ENCODE data around the gene CALY.

CALY gene

DNA sequence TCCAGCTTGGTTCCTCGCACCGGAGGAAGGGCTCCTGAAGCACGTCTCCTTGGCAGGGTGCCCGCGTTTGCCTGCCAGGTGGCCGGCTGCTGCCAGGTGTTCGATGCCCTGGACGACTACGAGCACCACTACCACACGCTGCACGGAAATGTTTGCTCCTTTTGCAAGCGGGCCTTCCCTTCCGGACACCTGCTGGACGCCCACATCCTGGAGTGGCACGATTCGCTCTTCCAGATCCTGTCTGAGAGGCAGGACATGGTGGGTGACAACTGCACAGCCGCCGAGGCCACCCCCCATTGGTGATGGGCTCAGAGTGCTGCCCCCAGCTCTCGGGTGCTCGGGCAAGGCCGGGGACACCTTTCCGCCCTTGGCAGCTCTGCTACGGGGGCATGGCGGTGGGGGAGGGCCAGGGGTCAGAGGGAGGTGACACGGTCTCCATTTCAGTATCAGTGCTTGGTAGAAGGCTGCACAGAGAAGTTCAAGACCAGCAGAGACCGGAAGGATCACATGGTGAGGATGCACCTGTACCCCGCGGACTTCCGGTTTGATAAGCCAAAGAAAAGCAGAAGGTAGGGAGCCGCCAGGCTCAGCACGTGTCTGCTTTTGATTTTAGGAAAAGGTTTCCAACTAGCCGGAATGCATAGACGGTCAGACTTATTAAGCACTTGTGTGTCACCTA lies 26.8 kb downstream of the CALY start:
- no peak for DNase-seq

DNA sequence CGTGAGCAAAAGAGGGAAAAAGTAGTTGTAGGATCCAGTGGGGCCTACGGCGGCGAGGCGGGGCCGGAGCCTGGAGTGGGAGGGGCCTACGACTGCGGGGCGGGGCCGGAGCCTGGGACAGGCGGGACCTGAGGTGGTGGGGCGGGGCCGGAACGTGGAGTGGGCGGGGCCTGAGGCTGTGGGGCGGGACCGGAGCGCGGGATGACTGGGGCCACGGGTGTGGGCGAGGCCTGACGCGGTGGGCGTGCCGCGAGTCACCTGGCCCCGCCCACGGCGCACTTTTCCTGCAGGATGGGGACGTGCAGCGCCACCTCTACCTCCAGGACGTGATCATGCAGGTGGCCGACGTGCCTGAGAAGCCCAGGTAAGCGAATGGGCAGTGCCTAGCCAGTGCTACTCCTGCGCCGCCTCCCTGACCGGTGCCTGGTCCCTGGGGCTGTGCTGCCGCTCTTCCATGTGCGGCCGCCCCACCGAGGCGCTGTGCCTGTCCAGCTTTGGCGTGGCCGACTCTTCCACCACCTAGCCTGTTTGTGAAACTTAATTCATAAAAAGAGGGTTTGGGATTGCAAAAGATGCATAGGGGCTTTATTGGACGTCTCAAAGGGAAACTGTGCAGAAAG lies 27.5 kb downstream of the CALY start:
- DNase-seq, result peak in 1 of 2 experiments; percentile 84

DNA sequence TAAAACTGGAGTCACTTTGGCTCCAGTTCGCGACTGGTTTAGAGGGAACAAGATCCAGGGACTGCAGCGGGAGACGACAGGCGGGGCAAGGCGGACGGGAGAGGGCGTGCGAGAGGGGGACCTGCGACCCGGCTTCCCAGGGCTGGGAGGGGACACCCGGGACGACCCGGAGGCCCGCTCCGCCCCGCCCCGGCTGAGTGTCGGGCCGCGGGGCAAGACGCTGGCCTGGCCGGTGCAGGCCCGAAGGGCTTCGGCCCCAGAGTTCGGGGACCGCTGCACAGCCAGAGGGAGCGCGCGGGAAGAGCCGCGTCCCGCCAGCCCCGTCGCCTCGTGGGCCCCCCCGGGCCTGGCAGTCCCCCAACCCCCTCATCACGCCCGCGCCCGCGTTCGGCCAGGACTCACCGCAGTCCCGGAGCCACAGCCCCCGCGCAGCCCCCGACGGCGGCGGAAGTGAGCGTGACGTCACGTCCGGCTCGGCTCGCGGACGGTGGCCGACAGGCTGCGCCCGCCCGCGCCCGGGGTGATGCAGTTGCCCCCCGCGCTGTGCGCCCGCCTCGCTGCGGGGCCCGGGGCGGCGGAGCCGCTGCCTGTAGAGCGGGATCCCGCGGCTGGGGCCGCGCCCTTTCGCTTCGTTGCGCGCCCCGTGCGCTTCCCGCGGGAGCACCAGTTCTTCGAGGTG lies 28.1 kb downstream of the CALY start, which contains the start of the genes TUBGCP2 and ZNF511:
TSS of gene TUBGCP2 (minus strand) at position 452 of the 679 bp plus-strand sequence. CDS start 5,931 bp downstream, outside the sequence.
TSS of gene ZNF511 (plus strand) at position 494 of the 679 bp plus-strand sequence. CDS start at position 524, 30 bp downstream.
- peak in 1 of 2 experiments; percentile 75 for DNase-seq

DNA sequence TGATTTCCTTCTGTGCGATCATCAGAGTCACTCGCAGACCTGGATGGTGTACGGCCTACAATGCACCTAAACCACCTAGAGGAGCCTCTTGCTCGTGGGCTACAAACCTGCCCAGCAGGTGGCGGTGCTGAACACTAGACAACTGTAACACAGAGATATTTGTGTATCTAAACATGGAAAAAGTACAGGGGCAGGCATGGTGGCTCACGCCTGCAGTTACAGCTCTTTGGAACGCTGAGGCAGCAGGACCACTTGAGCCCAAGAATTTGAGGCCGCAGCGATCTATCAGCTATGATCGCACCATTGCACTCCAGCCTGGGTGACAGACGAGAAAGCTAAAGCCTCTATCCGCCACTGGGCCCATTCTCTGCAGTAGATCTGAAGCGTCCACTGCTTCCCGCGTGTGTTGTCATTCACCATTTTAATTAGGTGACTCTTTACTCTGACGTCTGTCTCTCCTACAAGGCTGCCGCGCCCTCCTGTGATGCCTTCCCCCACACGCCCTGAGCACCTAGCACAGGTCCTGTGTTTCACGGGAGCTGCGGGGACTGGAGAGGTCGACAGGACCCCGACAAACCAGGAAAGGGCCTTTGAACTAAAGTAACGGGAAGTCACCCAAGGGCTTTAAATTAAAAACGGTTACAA lies 28.8 kb downstream of the CALY start:
- peak; percentile 67 to 84 for DNase-seq

DNA sequence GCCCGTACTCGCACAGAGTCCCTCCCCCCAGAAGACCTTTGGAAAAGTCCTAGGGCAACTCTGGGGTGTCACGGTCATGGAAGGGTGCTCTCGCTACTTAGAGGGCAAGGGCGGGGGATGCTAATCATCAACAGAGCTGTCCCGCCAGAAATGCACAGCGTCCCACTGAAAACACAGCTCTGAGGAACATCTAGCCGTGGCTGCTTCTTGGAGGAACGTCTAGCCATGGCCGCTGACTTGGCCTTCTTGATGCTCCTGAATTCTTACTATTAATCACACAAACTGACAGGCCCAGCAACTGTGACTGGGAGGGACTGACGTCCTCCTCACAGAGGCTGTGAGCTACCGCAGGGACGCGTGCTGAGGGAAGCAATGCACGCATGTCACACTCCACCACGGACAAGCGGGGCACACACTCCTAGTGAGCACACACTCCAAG lies 29.7 kb downstream of the CALY start:
- DNase-seq, result no peak

DNA sequence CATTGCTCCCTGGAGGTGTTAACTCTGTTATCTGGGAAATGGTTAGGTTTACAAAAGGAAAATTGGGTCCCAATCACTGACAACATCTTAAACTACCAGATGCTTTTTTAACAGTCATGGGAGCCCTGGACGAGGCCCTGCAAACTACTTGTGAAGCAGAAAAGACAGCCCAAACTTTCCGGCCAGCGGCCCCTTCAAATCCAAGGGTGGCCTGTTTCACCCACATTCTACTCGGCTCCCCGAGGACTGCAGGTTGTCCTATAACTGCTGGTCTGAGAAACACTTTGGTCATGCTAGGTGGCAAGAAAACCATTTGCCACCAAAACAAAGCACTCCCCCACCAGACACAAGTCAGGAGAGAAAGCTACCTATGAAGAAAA lies 30.6 kb downstream of the CALY start:
- no peak for DNase-seq

DNA sequence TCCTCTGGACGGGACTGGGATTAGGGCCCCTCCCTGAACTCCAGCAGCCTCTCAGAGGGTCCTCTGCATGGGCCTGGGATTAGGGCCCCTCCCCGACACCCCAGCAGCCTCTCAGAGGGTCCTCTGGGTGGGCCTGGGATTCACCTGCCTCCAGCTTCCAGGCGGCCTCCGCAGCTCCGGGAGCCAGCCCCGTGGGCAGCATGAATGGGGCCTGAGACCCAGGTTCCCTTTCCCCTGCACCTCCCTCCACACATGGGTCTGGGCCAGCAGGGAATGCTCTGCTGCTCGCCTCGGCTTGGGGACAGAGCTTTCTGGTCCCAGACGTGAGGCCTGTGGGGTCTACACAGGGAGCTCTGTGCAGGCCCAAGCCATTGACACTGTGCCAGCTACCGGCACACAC lies 33.5 kb downstream of the CALY start:
- DNase-seq, result no peak

DNA sequence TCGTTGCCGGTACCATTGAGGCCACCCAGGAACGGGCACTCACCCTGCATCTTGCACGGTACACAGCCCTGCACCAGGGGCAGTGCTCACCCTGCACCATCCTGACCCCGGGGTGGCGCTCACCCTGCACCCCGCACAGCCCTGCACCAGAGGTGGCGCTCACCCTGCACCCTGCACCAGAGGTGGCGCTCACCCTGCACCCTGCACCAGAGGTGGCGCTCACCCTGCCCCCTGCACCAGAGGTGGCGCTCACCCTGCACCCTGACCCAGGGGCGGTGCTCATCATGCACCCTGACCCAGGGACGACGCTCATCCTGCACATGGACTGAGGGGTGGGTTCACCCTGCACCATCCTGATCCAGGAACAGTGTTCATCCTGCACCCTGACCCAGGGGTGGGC lies 34.5 kb downstream of the CALY start:
- DNase-seq, result no peak

DNA sequence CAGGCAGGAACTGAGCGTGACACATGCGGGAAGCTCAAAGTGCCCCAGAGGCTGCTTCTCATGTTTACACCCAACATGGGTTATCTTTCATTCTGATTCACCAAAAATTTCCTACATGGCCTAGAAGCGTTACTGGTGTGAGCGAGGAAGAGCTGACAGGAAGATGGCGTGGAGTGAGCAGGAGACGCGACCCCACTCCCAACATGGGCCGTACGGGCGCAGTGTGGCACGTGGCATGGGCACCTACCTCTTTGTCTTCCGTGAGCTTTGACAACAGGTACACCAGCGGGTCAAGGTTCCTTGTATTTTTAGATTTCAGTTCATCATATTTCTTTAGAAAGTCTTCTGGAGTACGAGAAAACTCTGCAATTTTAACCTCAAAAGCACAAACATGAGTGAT lies 37.0 kb downstream of the CALY start:
- no peak for DNase-seq

DNA sequence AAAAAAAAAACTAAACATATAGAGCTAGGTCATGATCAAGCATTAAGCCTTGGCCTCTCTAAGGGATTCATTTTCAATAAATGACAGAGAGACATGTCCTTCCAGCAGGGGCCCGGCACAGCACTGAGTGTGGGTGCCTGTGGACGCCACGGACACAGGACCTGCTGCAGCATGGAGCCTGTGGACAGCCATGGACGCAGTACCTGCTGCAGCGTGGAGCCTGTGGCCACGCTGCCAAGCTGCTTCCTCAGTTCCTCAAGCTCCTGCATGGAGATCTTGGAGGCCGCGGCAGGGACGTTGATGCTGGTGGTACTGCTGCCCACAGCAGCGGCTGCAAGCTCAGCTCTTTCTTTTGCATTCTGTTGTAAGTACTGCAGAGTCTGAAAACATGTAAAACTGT lies 37.5 kb downstream of the CALY start:
- DNase-seq, result no peak

DNA sequence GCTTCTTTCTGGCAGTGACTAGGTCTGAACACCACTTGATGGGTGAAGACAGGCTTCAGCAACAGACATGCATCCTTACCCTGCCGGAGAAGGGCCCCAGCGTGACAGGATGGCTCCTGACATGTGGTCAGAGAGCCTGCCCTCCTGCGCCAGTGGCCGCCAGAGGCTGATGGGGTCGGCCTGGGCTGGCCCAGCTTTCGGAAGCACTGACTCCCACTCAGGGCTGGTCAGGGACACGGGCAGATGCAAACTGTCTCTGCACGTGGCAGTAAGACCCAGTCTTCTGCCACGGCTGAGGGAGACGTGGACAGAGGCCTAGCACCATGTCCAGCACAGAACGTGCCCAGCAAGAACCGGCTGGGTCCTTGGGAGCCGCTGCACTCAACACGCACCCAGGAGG lies 38.2 kb downstream of the CALY start:
- DNase-seq, result no peak

DNA sequence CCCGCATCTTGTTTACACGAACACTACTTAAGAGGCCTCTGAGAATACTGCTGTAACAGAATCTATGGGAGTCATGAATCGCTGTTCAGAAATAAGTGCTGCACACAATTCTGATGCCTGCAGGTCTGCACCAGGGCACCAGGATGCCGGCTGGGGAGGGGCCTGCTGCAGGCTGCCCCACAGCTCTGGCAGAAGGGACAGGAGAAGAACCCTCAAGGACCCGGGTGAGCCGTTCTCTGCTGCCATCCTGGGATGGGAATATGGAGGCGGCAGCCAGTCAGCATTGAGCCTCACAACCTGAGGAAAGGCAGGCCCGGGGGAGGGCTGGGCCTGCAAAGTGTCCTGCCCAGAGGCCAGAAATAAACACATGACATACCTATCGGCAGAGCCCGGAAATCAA lies 39.2 kb downstream of the CALY start:
- DNase-seq, result no peak

DNA sequence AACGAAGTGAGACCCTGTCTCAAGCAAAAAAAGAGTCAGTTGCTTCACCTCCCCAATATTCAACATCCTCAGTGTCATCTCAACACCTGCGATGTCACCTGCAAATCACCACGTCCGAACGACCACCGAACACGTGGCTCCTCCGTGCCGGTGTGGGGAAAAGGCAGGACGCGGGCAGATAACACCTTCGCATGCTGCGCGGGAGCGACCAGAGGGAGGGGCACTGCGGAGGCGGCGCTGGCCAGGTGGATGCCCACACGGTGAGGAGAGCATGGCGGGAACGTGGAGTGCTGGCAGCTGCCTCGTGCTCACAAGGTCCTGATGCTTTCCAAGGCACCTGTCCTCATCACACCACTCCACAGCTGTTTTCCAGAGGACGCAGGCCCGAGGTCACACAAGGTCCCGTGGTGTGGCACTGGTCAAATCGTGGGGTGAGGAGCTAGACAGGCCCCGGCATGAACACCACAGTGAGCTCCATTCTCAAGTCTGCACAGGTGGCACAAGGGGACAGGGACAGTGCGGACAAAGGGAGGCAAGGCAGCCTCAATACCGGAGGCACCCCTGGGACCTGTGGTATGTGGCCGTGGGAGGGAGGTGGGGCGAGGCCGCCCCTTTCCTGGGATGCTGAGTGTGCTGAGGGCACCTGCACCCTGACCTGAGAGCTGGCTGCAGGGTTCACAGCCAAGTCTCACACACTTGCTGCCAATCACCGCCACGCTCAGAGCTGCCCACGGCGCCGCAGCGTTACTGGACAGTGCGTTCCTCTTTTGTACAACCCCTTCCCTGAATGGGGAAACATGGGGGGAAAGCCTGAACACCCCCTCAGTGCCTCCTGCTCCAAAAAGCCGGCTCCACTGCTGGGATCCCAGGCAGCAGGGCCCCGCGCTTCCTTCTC lies 41.0 kb downstream of the CALY start:
- no peak for DNase-seq

DNA sequence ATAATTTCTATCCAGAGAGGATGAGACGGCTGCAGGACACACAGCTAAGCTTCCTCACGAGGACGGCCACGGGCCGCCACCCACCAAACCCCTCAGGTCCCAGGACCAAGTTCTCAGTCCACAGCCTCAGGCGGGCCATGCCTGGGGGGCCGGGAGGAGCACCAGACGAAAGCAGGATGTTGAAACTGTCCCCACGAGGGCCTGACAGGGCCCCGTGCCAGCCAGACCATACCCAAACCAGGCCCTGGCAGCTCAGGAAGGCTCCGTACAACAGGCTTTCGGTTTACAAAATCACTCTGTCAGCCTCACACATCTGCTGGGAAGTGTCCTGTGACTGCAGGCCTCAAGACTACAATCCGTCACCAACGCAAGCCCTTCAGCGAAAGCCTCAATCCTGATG lies 42.5 kb downstream of the CALY start:
- no peak for DNase-seq

DNA sequence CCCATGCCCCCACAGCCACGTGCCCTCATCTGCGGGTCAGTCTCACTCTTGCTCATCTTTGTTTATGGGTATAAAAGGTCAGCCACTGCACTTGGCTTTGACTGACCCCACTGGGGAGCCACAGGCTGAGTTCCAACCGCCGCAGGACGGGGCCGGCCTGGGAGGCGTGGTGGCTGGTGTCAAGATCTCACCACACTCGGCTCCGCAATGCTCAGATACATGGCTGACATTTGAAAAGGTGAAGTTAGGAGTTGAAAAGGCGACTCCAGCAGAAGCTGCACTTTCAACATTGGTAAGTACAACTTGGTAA lies 42.9 kb downstream of the CALY start:
- no peak for DNase-seq

DNA sequence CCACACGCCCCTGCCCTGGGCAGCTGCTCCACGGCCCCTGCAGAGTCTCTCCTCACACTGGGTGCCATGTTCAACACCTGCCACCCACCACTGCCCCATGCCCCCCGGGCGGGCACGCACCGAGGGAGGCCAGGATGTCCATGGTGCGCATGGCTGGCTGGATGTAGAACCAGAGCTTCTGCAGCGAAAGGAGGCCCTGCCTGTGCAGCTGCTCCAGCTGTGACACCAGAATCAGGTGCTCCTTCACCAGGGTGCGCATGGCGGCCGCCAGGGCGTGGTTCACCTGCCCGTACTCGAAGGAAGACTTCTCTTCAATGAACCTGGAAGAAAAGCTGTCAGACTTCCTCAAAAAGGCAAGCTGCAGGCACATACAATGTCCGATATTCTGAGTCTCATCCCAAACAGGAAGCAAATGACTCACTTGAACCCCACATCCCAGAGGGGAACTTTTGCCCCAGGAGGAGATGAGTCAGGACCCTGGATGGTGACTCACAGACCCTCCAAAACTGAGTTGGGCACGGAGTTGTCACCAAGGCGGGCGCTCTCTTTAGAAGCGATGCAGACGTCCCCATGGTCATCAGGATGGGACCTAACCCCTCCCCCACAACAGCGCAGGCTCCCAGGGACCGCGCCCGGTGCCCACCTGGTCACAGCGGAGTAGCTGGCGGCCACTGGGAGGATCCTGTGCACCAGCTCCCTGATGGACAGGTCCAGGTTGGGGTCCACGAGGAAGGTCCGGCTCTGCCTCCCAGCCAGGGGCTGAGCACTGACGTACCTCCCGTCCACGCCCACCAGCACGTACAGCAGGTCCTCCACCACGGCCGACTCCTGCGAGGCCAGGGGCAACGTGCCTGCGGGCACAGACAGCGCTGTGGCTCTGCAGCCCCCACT lies 43.5 kb downstream of the CALY start:
- DNase-seq, result no peak

DNA sequence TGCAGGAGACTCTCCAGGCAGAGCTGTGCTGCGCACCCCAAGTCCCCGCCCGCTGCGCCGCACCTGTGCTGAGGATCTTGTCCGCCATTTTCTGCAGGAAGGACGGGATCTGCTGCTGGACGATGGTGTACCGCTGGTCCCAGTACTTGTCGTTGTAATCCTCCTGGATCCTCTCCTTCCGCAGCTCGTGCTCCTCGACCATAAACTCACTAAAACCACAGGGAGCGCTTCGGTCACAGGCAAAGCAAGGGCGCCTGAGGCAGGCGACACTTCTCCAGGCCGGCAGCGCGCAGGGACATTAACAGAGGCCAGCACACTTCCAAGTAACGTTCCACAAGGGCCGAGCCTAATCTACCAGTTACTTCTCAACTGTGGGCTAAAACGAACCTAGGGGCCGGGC lies 46.9 kb downstream of the CALY start:
- DNase-seq, result no peak

DNA sequence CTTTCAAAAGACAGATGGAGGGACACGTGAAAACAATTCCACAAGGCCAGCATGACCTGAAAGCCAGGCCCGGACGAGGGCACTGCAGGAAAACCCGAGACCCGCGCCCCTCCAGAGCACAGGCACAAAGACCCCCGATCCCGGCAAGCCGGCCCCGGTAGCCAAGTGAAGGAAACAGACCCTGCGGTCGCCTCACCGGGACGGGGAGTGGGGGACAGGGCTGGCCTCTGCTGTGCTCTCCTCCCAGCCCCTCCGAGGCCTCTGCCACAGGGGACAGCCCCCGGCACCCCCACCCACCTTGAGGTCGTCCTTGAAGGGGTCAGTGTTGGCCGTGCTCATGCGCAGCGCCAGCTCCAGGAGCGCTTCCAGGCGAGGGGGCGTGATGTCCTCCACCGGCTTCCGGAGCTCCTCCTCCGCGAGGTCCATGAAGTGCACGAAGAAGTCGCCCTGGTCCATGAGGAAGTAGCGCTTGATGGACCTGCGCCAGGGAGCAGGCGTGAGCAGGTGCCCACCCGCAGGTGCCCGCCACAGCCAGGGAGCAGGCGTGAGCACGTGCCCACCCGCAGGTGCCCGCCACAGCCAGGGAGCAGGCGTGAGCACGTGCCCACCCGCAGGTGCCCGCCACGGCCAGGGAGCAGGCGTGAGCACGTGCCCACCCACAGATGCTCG lies 48.7 kb downstream of the CALY start:
- no peak for DNase-seq

DNA sequence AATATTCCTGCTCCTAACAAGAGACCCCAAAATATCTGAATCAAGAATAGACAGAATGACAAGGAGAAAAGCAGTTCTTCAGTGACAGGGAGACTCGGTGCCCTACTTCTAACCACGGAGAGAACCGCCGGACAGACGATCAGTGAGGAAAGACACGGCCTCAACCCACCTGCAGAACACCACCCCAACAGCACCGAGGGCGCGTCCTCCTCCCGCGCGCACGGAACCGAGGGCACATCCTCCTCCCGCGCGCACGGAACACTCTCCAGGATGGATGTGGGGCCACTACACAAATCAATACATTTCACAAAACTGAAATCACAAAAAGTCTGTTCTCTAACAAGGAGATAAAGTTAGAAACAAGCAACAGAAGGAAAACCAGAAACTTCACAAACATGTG lies 50.3 kb downstream of the CALY start:
- no peak for DNase-seq

DNA sequence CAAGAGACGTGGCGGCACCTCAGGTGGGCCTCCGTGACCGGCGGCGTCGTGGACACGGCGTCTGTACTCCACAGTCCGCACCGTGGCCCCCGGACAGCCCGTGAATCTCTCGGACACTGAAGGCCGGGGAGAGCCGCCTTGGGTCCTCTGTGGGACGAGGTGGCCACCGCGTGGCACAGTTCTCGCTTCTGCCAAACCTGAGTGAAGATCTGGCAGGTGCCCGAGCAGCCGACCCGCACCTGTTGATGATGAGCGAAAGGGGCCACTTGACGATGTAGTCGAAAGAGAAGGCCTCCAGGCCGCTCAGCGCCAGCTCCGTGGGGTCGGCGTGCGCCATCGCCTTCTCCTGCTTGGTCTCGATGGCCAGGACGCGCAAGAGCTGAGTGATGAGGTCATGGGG lies 51.5 kb downstream of the CALY start:
- DNase-seq, result no peak

DNA sequence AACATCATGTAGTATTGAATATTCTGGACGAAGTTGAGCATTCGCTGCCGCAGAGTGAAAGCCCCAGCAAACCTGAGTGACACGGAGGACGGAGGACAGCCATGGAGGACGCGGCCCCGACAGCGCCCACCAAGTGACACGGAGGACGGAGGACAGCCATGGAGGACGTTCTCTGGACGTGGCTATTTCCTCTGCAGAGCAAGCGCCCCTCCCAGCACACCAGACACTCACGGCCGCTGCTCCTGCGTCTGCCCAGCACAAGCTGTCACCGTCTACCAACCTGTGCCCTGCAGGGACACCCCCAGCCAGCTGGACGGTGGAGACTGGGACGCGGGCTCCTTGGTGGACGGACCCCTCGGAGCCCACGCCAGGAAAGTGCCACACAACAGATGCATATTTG lies 52.8 kb downstream of the CALY start:
- no peak for DNase-seq
